ENCODE data around the gene ATG12.

- TF ChIP-seq CTCF (IDR thresholded peaks at IDR 0.05) (no peak), POLR2A (IDR thresholded peaks at IDR 0.05) (no peak), EP300 (IDR thresholded peaks at IDR 0.05) (no peak), POLR2AphosphoS5 (IDR thresholded peaks at IDR 0.05) (no peak)
Measured at GRCh38 chr5:115811406-115811805, 30.0 kb downstream of the ATG12 start.
